Measurements from ENCODE around the gene ARHGEF19.

- TF ChIP-seq CTCF (conservative IDR thresholded peaks at IDR 0.05): no peak
- TF ChIP-seq EZH2 (IDR thresholded peaks at IDR 0.05; ENCODE audit: low read depth): no peak
Observed at GRCh38 chr1:16232316-16232710, 19.9 kb upstream of the ARHGEF19 start.
